ENCODE measurements around the gene BPIFB3. TPM values are rescaled to one million over a fixed set of nuclear protein-coding genes. Genes with fewer than 3 reads are reported as not detected.
"Not testable (repeated sequence)": the region's sequence is repeated elsewhere in the genome, so short reads cannot be mapped to it uniquely, and the experiment has no call there.

Gene BPIFB3
- total RNA-seq, 3 donors from 2014 or later (not counting 1 experiment from before 2014, with no cell fraction given) = not detected

GRCh38 chr20:33103556-33103955 lies 49.9 kb downstream of the BPIFB3 start:
- H3K36me3 ChIP-seq (ENCODE audit: control insufficient read depth, insufficient read depth, low read length) = no peaks in the 10 kb centered on the region
- no peak for TF ChIP-seq CTCF (IDR thresholded peaks at IDR 0.05)
- Mint-ChIP-seq H3K9me3 (no peaks in the 10 kb centered on the region), H3K4me1 (no peaks in the 10 kb centered on the region), H3K27me3 (ENCODE audit: low read depth in 2 of 2) (peaks cover 0 to 8% of the 10 kb centered on the region in 2 donors), H3K36me3 (no peaks in the 10 kb centered on the region), H3K4me3 (no peak overlapping the region), H3K27ac (no peak overlapping the region)
- no peaks in the 10 kb centered on the region for H3K4me1 ChIP-seq (ENCODE audit: control insufficient read depth, insufficient read depth, low read length)
- H3K27me3 ChIP-seq (ENCODE audit: control insufficient read depth, insufficient read depth, low read length) = no peaks in the 10 kb centered on the region
- H3K9me3 ChIP-seq (ENCODE audit: control insufficient read depth, insufficient read depth, low read length) = no peaks in the 10 kb centered on the region
- no peak overlapping the region for H3K27ac ChIP-seq (ENCODE audit: low read length)
- no peak overlapping the region for H3K4me3 ChIP-seq (ENCODE audit: low read length)
- no peak for DNase-seq
- WGBS (ENCODE audit: insufficient coverage) = 92% methylated on average over 3 of the region's 3 CpGs
- intact Hi-C loops (cut with micrococcal nuclease) = no loop called here
- no peak for ATAC-seq

GRCh38 chr20:33104336-33104735 lies 50.6 kb downstream of the BPIFB3 start:
- WGBS (ENCODE audit: insufficient coverage) = 84% methylated on average over 3 of the region's 3 CpGs
- Histone ChIP-seq H3K9me3 (ENCODE audit: control insufficient read depth, insufficient read depth, low read length) (no peaks in the 10 kb centered on the region), H3K27ac (ENCODE audit: low read length) (no peak overlapping the region), H3K27me3 (ENCODE audit: control insufficient read depth, insufficient read depth, low read length) (no peaks in the 10 kb centered on the region), H3K36me3 (ENCODE audit: control insufficient read depth, insufficient read depth, low read length) (no peaks in the 10 kb centered on the region), H3K4me1 (ENCODE audit: control insufficient read depth, insufficient read depth, low read length) (no peaks in the 10 kb centered on the region), H3K4me3 (ENCODE audit: low read length) (no peak overlapping the region)
- intact Hi-C loops (cut with micrococcal nuclease) = no loop called here
- no peak for ATAC-seq
- Mint-ChIP-seq H3K9me3 (no peaks in the 10 kb centered on the region), H3K27me3 (ENCODE audit: low read depth in 2 of 2) (peaks cover 0 to 5% of the 10 kb centered on the region in 2 donors), H3K4me1 (no peaks in the 10 kb centered on the region), H3K36me3 (no peaks in the 10 kb centered on the region), H3K4me3 (no peak overlapping the region), H3K27ac (no peak overlapping the region)
- no peak for DNase-seq
- TF ChIP-seq CTCF (IDR thresholded peaks at IDR 0.05) = no peak

GRCh38 chr20:33105316-33105924 lies 51.7 kb downstream of the BPIFB3 start:
- no peaks in the 10 kb centered on the region for H3K9me3 ChIP-seq (ENCODE audit: control insufficient read depth, insufficient read depth, low read length)
- Mint-ChIP-seq H3K4me3 (no peak overlapping the region), H3K4me1 (no peaks in the 10 kb centered on the region), H3K36me3 (no peaks in the 10 kb centered on the region), H3K9me3 (no peaks in the 10 kb centered on the region), H3K27ac (no peak overlapping the region), H3K27me3 (ENCODE audit: low read depth in 2 of 2) (peaks cover 0 to 5% of the 10 kb centered on the region in 2 donors)
- no peak overlapping the region for H3K4me3 ChIP-seq (ENCODE audit: low read length)
- no peaks in the 10 kb centered on the region for H3K27me3 ChIP-seq (ENCODE audit: control insufficient read depth, insufficient read depth, low read length)
- no peak for TF ChIP-seq CTCF (IDR thresholded peaks at IDR 0.05)
- H3K27ac ChIP-seq (ENCODE audit: low read length) = no peak overlapping the region
- intact Hi-C loops (cut with micrococcal nuclease) = no loop called here
- 70% methylated on average over 8 of the region's 8 CpGs for whole genome bisulfite sequencing (ENCODE audit: insufficient coverage)
- ATAC-seq (no peak), DNase-seq (no peak)
- no peaks in the 10 kb centered on the region for H3K4me1 ChIP-seq (ENCODE audit: control insufficient read depth, insufficient read depth, low read length)
- no peaks in the 10 kb centered on the region for H3K36me3 ChIP-seq (ENCODE audit: control insufficient read depth, insufficient read depth, low read length)

GRCh38 chr20:33106058-33106620 lies 52.4 kb downstream of the BPIFB3 start:
- H3K9me3 Mint-ChIP-seq; H3K4me1 Mint-ChIP-seq; H3K4me3 Mint-ChIP-seq; DNase-seq; H3K36me3 ChIP-seq (ENCODE audit: control insufficient read depth, insufficient read depth, low read length); H3K27me3 ChIP-seq (ENCODE audit: control insufficient read depth, insufficient read depth, low read length); H3K9me3 ChIP-seq (ENCODE audit: control insufficient read depth, insufficient read depth, low read length); H3K27ac ChIP-seq (ENCODE audit: low read length); H3K4me3 ChIP-seq (ENCODE audit: low read length); intact Hi-C loops (cut with micrococcal nuclease); H3K27ac Mint-ChIP-seq; H3K36me3 Mint-ChIP-seq; ATAC-seq; H3K4me1 ChIP-seq (ENCODE audit: control insufficient read depth, insufficient read depth, low read length); H3K27me3 Mint-ChIP-seq (ENCODE audit: low read depth in 2 of 2): not testable (repeated sequence)
- 85% methylated on average over 6 of the region's 7 CpGs for WGBS (ENCODE audit: insufficient coverage)

All from natural killer cell (primary cell).